HG03039 (cell line): ENCODE results near the gene SCN8A.
"Not testable (repeated sequence)": the region's sequence is repeated elsewhere in the genome, so short reads cannot be mapped to it uniquely, and the experiment has no call there.

Source experiments
- ATAC-seq: cut with Tn5 transposase; IDR thresholded peaks from one replicate; pipeline ENCODE4 v1.9.1; 2021; ENCODE audit warnings: mild to moderate bottlenecking, moderate library complexity; ENCODE audit not compliant: unreplicated experiment

Gene SCN8A

GRCh38 chr12:51621156-51621922 is 30.3 kb downstream of the SCN8A start:
- ATAC-seq, result no peak

GRCh38 chr12:51622564-51622963 is 31.5 kb downstream of the SCN8A start:
- ATAC-seq, result no peak

GRCh38 chr12:51625370-51625769 is 34.3 kb downstream of the SCN8A start:
- ATAC-seq, result no peak

DNA sequence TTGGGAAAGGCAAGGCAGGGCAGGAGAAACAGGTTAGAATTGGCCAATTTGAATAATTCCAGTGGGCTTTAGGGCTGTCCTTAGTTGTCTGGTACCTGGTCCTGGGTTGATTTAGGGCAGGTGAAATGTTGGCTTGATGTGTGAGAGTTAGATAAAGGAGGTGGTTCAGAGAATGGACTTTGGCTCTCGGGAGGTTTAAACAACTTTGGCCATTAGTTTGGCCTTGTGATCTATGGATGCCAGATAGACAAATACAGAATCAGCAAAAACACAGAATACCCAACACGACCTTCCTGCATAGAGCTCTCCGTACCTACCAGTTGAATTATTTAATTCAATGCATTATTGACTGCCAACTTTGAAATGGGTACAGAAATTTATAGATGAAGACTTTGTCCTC is 35.1 kb downstream of the SCN8A start:
- no peak for ATAC-seq

DNA sequence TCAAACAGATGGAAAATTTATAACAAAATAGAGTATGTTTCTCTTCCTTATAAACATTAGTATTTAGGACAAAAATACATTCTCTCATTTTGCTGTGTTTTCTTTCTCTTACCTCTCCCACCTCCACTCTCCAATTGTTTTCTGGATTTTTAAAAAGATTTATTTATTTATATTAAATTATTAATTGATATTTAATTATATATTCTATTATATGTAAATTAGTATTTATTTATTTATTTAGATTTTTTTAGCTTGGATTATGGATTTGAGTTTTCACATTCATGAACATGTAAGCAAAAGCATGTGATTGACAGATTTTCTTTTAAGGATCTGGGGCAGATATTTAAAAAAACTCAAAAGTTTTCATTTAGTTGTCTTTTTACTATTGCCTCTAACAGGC is 35.6 kb downstream of the SCN8A start:
- no peak for ATAC-seq

- ATAC-seq, result no peak
Measured at GRCh38 chr12:51630256-51630880, 39.3 kb downstream of the SCN8A start.

- no peak for ATAC-seq
Measured at GRCh38 chr12:51630986-51631385, 40.0 kb downstream of the SCN8A start.

- no peak for ATAC-seq
Measured at GRCh38 chr12:51631591-51631990, 40.6 kb downstream of the SCN8A start.

DNA sequence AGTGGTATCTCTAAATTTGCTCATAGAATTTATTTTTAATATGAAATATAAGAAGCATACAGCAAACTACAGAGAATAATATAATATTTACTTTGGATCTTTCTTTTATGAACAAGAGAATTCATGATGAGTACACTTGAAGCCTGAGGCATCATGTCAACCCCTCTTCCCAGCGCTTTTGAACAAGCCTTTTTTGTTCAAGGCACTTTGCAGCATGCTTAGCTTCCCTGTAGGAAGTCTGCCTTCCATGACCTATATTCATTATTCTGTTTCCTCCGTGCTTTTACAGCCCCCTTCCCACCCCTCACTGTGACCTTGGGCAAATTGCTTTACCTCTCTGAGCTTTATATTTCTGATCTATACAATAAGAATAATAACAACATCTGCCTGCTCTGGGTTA is 41.6 kb downstream of the SCN8A start:
- ATAC-seq, result no peak

DNA sequence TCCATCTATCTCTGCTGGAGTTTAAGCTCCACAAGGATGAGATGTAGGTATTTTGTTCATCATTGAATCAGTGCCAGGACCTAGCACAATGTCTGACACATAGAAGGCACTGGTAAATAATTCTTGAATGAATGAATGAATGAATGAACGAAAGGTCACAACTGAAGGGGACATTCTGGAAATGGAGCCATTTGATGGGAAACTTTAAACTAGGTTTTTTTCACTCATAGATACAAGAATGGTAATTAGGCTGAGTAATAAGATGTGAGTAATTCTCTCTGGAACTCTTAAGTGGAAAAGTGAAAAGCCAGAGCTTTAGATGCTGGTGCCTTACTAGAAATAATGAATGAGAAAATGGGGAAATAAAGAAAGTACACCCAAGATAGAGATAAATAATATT is 44.3 kb downstream of the SCN8A start:
- no peak for ATAC-seq

GRCh38 chr12:51636581-51636980 is 45.5 kb downstream of the SCN8A start:
- no peak for ATAC-seq

GRCh38 chr12:51636986-51637385 is 46.0 kb downstream of the SCN8A start:
- no peak for ATAC-seq

DNA sequence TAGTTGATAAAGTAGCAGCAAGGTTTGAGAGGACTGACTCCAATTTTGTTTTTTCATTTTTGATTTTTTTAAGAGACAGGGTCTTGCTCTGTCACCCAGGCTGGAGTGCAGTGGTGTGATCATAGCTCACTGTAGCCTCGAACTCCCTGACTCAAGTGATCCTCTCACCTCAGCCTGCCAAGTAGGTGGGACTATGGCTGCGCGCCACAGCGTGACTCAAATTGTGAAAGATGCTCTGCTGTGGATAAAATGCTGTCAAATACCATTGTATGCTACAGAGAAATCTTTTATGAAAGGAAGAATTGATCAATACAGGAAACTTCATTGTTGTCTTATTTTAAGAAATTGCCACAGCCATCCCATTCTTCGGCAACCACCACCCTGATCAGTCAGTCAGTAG is 48.3 kb downstream of the SCN8A start:
- no peak for ATAC-seq

DNA sequence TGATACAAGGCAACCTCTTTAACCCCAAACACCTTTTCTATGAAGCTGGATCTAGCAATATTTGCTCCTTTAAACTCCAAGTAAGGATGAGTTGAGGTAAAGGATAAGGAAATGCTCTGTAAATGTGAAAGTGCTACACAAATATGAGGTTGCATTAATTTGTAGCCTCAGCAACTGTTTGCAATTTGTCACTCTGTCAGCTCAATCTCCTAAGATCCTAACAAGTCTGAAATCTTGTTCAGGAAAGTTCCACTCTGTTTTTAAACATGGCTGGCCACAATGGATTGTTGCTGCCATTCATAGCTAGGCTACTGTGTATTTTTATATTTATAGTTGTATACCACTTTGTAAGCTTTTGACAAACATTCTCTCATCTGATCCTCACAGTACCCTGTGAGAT is 51.3 kb downstream of the SCN8A start:
- ATAC-seq, result no peak

- ATAC-seq, result no peak
Measured at GRCh38 chr12:51643951-51644350, 52.9 kb downstream of the SCN8A start.

DNA sequence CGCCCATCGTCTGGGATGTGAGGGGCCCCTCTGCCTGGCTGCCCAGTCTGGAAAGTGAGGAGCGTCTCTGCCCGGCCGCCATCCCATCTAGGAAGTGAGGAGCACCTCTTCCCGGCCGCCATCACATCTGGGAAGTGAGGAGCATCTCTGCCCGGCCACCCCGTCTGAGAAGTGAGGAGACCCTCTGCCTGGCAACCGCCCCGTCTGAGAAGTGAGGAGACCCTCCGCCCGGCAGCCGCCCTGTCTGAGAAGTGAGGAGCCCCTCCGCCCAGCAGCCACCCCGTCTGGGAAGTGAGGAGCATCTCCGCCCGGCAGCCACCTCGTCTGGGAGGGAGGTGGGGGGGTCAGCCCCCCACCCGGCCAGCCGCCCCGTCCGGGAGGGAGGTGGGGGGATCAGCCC is 53.7 kb downstream of the SCN8A start:
- not testable (repeated sequence) for ATAC-seq

- ATAC-seq, result no peak
Measured at GRCh38 chr12:51645961-51646360, 54.9 kb downstream of the SCN8A start.

DNA sequence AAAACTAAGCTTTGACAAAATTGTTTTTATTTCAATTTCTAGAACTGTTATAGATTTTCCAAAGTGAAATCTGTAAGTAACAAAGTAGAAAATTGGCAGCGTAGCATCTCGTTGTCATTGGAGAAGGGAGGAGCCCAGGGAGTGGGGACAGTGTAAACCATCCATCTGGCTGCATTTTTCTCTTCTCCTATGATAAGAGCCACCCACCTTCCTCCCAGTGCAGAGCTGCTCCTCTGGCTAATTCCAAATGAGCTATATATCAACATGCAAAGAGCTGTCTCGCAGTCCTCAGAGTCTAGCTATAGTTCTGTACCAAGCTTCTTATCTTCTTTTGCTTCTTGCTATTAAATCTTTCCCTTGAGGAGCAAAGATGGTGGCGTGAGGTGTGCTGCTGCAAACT is 56.6 kb downstream of the SCN8A start:
- no peak for ATAC-seq

DNA sequence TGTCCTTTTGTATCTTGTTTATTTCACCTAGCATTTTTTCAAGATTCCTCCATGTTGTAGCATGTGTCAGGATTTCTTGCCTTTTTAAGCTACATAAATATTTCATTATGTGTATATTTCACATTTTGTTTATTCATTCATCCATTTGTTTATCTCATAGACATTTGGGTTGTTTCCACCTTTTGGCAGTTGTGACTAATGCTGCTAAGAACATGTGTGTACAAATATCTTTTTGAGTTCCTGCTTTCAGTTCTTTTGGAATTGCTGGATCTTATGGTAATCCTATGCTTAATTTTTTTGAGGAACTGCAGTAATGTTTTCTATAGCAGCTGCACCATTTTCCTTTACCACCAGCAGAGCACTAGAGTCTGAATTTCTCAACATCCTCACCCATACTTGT is 62.4 kb downstream of the SCN8A start:
- no peak for ATAC-seq

- ATAC-seq, result no peak
Measured at GRCh38 chr12:51661199-51661598, 70.2 kb downstream of the SCN8A start.

- ATAC-seq, result no peak
Measured at GRCh38 chr12:51661836-51662235, 70.8 kb downstream of the SCN8A start.

DNA sequence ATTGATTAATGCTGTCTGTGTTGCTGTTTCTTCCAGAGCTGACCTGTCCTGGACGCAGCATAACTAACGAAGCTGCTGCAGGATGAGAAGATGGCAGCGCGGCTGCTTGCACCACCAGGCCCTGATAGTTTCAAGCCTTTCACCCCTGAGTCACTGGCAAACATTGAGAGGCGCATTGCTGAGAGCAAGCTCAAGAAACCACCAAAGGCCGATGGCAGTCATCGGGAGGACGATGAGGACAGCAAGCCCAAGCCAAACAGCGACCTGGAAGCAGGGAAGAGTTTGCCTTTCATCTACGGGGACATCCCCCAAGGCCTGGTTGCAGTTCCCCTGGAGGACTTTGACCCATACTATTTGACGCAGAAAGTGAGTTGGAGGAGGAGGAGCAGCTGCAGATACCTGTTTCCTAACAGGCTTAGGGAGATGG is 71.7 kb downstream of the SCN8A start:
- ATAC-seq, result no peak

DNA sequence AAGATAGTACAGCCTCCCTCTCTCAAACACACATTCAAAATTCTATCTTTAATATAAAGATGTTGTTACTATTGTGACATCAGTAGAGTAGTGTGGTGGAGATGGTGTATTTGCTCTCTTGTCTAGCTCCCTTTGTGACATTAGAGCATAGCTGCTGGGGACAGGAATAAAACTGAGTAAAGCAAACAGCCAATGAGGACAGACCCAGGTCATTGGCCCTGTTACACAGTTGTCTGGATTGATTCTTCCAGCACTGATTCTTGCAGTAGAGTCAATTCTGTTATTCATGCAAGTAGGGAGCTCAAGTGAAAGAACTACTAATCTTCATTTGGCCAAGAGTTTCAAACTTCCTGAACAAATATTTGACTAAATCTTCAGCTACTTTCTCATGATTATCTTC is 72.4 kb downstream of the SCN8A start:
- no peak for ATAC-seq
